ENCODE results near the gene PLK1.

Gene PLK1

DNA sequence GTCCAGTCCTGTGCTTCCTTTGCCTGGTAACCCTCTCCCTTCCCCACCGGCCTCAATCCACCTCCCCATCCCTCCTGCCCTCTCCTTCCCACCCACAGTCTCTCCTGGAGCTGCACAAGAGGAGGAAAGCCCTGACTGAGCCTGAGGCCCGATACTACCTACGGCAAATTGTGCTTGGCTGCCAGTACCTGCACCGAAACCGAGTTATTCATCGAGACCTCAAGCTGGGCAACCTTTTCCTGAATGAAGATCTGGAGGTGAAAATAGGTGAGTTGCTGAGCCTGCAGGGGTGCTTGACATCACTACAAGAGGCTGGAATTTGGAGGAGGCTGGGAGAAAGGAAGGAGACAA lies 1.3 kb downstream of the PLK1 start:
- no peak for DNase-seq (ENCODE audit: low spot score)

DNA sequence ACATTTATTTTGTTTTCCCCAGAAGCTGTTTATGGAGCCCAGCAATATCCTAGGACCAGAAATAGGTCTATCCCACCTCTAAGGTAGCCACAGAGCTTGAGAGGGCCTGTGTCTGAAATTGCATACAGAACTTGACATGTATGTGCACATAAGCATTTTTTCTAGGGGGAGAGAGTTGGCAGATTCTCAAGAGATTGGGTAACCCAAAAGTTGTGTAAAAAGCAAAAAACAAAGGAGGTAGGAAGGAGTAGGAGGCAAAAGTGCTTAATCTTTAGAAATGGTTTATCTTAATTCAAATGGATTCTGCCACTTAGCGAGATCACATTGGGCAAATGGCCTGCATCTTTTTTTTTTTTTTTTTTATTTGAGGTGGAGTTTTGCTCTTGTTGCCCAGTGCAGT lies 3.5 kb downstream of the PLK1 start:
- DNase-seq (ENCODE audit: low spot score): no peak

DNA sequence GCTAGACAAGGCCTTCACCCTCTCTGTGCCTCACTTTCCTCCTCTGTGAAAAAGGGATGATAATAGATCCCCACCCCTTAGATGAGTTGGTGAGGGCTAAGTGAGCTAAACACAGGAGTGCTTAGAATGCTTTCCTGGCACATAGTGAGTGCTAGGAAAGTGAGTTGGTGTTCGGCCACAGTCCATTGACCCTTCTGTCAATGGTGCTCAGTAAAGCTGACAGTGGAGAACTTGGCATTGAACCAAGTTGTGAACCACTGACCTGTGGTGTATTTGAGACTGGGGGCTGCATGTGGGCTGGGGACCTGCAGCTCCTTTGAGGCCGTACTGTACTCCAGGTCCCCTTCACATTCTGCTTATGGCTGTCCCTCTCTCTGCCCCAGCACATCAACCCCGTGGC lies 4.8 kb downstream of the PLK1 start:
- no peak for DNase-seq (ENCODE audit: low spot score)

DNA sequence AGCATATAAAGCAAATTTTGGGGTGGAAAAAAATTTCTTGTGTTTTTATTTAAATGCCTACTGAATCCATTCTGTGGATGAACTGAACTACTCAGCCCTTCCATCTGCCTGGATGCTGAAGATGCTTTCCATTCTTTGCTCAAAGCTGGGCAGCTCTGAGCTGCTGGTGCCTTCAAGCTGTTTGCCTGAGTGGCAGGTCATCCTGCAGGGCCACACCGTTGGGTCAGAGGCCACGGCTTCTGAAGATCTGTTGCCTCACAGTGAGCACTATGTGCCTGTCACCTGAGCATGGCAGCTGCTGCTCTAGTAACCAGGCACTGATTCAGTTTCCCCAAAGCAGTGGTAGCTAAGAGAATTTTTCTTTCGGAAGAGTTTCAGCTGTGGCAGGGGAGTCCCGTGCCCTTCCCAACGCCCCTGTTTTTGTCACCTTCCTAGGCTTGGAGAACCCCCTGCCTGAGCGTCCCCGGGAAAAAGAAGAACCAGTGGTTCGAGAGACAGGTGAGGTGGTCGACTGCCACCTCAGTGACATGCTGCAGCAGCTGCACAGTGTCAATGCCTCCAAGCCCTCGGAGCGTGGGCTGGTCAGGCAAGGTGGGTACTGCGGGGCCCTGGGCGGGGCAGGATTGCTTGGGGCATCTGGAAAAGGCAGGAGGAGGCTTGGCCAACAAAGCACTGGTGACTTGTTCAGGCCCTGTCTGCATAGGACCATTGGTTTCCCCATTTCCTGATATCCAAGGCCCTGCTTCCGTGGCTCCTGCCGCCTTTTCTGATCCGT lies 8.5 kb downstream of the PLK1 start:
- no peak for DNase-seq (ENCODE audit: low spot score)

DNA sequence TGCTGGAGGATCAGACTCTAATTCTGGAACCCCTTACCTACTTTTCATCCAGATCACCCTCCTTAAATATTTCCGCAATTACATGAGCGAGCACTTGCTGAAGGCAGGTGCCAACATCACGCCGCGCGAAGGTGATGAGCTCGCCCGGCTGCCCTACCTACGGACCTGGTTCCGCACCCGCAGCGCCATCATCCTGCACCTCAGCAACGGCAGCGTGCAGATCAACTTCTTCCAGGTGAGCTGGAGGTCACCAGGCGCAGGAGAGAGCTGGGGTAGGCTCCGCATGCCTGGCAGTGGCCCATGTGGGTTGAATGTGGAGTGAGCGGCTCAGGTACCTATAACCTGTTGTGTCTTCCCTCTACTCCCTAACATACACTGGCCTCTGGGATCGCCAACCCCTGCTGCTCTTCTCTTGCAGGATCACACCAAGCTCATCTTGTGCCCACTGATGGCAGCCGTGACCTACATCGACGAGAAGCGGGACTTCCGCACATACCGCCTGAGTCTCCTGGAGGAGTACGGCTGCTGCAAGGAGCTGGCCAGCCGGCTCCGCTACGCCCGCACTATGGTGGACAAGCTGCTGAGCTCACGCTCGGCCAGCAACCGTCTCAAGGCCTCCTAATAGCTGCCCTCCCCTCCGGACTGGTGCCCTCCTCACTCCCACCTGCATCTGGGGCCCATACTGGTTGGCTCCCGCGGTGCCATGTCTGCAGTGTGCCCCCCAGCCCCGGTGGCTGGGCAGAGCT lies 10.9 kb downstream of the PLK1 start:
- no peak for DNase-seq (ENCODE audit: low spot score)

DNA sequence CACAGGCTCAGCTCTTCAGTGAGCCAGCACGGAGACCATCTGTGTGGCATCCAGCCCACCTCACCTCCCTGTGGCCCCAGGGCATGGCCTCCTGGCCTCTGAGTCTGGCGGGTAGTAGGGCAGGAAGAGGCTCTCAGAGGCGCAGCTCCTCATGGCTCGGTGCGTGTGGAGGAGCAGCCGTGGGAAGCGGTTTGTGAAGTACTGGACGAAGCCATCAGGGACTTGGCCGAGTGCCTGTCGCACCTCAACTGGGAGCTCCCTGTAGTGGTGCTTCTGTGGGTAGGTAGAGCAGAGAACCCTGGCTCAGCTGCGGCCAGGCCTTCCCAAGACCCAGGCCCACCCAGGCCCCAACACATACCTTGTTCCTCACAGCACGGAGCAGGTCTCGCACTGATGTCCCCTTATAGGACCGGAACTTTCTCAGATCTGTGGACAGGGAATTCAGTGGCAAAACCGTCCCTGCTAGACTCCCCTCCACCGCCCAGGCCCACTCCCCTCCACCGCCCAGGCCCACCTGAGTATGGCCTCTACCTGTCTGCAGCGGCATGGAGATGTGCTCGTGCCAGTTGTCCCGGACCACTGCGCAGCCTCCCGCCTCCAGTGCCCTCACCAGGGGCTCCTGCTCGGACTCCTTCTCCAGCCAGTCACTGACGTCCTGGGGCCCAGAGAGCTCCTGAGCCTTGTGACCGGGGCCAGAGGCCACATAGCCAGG lies 12.2 kb downstream of the PLK1 start:
- no peak for DNase-seq (ENCODE audit: low spot score)

DNA sequence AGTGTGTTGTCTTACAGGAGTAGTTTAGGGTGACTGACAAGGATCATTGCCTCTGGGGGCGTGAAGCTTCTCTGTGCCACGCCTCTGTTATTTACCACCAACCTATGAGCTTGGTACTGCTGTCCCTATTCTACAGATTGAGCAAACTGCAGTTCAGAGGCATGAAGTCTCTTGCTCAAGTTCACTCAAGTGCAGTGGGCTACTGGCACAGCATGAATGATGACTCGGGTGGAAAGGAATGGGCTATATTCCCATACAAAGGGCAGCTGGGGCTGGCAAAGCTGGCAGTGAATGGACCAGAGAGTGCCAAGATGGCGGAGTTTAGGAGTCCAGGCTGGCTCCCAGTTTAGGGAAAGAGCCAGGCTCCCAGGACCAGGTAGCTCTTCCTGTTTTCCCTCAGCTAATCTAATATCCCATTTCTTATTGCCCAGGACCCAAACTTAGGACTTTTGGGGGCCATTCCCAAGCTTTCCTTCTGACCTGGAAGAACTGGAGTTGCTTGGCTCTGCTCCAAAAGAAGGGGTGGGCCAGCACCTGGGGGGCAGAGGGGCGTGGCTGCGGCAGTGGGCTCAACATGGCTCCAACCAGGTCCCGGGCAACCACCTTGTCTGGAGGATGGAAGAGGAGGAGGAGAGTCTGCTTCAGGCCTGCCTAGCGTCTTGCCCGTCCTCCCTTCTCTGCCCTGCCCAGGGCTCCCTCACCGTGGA lies 12.9 kb downstream of the PLK1 start:
- no peak for DNase-seq (ENCODE audit: low spot score)

DNA sequence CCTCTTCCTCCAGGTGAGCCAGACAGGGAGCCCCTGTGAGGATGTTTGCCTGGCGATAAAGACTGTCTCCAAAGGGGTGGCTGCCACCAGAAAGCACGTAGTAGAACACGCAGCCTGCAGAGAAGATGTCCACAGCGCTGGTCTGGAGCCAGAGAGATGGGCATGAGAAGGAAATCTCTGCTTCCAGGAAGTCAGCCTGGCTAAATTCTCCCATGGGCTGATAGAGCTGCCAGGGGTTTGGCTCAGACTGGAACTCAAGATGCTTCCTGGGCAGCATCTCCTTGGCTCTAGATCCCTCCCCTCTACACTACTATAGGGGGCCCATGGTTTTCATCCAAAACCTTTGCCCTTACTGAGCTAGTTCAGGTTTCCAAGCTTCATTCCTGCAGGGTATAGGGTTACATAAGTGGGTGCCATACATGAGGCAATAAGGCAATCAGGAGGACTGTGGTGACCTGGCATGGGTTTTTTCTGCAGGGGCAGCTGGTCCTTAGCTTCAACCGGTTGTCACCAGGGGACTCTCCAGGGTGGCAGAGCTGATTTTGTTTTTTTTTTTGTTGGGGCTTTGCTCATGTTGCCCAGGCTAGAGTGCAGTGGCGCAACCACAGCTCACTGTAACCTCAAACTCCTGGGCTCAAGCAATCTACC lies 13.6 kb downstream of the PLK1 start:
- no peak for DNase-seq (ENCODE audit: low spot score)

DNA sequence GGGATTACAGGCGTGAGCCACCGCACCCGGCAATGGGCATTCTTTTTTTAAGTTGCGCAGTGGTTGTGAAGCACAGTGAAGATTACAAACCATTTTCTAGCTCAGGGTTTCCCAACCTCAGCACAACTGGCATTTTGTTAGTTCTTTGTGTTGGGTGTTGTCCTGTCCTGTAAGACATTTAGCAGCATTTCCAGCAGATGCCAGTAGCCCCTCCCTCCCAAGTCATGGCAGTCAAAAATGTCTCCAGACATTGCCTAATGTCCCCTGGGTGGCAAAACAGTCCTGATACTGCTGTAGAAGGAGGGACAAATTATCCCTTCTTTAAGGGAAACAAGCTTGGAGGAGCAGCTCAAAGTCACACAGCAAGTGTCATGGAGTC lies 15.6 kb downstream of the PLK1 start:
- DNase-seq (ENCODE audit: low spot score): no peak

DNA sequence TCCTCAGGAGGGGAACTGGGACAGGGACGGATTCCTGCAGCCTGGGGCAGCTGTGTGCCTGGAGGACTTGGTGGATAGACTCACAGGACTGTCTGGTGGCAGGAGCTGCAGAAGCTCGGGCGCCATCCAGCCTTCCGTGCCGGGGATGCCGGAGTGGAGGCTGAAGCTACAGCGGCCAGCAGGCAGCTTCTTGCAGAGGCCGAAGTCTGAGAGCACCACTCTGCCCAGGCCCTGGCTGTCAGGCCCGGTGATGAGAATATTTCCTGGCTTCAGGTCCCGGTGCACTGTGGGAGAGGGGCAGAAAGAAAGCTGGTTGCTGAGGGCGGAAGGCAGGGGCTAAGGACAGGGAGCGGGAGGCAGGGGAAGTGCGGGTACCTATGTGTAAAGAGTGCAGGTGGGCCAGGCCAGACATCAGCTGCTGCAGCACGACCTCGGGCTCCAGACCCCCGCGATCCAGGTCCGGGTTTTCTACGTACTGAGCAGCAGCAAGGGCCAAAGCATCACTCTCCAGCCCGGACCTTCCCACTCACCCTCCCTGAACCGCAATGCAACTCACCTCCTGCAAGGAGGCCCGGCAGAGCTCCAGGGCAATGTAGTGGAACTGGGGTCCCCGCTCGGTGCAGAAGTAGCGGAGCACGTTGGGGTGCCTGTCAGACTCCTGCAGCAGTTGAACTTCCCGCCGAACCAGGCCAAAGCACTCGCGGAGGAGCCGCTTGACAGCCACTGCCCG lies 16.1 kb downstream of the PLK1 start:
- DNase-seq (ENCODE audit: low spot score): no peak

DNA sequence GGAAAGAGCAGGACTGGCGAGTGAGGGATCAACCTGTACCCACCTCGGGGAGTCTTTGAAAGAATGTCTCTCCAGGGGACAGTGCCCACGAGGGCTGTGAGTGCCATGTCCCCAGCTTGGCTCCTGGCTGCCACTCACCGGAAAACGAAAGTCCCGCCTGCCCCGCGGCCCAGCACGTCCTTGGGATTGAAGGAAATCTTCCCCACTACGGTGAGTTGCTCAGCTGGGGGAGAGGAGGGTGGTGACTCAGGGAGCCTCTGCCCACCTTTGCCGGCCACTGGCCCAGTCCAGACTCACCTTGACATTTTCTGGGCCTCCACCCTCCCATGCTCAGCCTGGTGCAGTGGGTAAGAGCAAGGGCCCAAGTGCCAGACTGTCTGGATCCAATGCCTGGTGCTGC lies 17.1 kb downstream of the PLK1 start:
- DNase-seq (ENCODE audit: low spot score): no peak

DNA sequence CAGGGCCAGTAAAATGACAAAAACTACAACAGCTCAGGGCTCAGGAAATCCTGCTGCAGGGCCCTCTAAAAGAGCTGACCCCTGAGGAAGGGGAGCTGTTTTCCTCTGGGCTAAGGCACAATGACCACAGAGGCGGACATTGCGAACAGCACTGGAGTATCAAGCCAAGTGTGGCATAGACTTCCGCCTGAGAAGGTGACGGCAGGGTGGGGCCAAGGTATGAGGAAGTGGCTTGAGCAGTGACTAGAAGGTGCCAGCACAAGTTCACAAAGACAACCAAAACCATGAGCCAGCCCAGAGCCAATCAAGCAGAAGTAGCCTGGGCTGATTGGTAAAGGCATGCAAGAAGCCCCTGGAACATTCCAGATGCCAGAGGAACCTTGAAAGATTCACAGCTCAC lies 20.4 kb downstream of the PLK1 start:
- DNase-seq (ENCODE audit: low spot score): no peak

DNA sequence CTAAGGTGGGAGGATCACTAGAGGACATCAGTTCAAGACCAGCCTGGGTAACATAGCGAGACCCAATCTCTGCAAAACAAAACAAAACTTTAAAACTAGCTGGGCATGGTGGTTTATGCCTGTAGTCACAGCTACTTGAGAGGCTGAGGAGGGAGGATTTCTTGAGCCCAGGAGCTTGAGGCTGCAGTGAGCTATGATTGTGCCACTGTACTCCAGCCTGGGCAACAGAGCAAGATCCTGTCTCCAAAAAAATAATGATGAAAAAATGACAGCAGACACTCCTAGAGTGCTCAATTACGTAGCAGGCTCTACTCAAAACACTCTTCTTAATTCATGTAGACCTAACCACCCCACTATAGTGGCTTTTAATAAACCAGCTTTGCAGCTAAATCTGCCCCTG lies 21.4 kb downstream of the PLK1 start:
- no peak for DNase-seq (ENCODE audit: low spot score)

DNA sequence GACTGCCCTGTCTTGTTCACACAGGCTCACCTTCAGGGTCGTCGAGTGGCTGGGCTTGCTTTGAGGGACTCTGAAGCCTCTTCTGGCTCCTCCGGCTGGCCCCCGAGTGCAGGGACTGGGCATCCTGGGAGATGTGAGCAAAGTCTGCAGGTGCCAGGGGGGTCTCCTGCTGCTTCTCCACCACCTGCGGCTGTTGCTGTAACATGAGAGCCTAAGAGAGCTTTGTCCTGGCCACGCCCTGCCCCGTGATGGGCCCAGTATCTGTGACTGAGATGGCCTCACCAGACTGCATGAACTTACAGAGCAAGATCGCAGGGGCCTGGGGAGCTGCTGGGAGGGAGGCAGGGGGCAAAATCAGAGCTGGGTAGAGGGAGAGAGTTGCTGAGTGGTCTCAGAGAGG lies 21.8 kb downstream of the PLK1 start:
- no peak for DNase-seq (ENCODE audit: low spot score)

DNA sequence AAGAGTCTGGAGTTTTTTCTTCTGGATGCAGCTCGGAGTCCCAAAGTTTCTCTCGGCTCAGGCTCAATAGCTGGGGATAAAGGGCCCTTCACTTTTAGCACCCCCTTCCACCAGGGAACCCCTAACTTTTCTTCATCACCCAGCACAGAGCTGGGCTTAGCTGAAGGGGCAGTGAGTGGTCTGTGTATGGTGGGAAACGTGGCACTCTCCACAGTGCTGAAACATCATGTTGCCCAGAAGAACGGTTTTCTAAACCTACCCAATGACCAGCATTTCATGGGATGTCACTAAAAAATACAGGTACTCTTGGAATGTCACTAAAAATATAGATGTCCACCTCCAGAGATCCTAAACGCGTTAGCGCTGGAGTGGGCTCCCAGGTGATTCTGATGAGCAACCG lies 22.4 kb downstream of the PLK1 start:
- DNase-seq (ENCODE audit: low spot score): no peak

DNA sequence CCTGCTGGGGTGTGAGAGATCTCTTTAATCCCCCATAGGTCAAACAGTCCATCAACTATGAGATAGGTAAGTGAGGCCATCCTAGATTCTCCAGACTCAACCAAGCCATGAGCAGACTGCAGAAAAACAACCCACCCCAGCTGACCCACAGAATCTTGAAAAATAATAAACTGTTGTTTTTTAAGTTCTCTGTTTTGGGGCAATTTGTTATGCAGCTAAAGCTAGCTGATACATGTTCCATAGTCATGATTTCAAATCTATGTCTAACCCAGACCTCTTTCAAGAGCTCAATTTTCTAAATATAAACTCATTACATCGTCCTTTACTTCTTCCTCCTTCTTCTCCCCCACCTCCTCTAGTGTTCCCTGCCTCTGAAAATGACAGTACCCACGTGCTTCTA lies 24.3 kb downstream of the PLK1 start:
- DNase-seq (ENCODE audit: low spot score): no peak

DNA sequence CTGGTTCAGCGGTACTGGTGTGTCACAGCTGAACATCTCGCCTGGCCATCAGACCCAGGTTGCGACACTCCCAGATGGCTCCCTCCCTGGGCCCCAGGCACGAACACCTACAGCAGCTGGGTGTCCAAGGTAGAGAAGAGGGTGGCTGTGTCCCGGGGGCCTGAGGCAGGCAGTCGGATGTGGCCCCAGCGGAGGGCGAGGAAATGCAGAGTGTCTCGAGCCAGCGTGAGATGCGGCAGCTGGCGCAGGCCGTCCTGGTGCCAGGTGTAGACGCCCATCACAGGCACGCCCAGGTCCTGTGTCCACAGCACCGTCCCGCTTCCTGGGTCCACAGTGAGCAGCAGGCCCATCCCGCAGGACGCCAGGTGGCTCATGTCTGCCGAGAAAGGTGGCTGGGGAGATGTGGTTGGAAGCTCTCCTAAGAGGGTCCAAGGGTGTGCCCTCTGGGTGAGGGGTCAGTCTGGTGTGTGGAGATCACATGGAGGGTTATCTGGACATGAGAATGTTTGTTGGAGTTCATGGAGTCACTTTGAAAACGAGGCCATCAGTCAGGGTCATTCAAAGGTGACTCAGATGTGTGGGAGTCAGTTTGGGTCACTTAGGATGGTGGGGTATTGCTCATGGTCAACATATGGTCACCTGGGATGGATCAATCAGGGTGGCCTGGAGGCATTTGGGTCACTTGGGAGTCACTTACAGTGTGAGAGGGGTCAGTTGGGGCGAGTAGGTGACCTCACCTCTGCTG lies 26.3 kb downstream of the PLK1 start:
- DNase-seq (ENCODE audit: low spot score): no peak

DNA sequence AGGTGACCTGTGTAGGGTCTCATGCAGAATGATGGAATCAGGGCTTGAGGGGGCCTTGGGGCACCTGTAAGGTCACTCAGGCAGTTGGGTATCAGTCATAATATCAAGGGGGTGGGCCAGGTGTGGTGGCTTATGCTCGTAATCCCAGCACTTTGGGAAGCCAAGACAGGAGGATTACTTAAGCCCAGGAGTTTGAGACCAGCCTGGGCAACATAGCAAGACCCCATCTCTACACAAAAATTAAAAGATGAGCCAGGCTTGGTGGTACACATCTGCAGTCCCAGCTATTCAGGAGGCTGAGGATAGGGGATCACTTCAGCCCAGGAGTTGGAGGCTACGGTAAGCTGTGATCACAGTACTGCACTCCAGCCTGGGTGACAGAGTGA lies 26.8 kb downstream of the PLK1 start:
- DNase-seq (ENCODE audit: low spot score): no peak

DNA sequence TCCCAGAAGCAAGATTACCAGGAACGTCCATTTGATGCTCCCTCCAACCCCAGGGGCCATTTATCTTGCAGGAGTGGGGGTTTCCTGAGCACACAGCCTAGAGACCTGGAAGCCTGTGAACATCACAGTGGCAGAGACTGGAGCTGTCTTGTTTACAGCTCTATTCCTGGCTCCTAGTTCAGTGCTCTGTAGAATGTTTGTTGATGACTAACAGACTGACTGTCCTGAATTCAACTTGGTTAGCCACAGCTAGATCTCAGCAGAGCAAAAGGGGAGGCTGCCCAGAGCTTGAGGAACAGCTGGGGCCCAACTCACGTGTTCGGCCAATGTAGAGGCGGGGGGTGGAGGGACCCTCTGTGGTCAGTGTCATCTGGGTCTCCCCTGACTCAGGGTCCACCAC lies 27.8 kb downstream of the PLK1 start:
- no peak for DNase-seq (ENCODE audit: low spot score)

DNA sequence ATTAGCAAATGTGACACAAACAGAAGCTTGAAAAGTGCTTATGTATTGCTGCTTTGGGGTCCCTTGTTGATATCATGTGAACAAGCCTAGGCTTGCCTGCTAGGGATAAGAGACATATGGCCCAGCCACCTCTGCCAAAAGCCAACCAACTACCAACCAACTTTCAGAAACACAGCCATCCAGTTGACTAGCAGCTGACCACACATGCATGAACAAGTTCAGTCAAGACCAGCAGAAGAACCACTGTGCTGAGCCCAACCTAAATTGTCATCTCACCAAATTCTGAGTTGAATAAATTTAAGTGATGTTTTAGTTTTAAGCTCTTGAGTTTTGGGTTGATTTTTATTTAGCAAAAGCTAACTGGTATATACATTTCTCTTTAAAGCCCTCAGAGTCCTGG lies 30.8 kb downstream of the PLK1 start:
- no peak for DNase-seq (ENCODE audit: low spot score)

DNA sequence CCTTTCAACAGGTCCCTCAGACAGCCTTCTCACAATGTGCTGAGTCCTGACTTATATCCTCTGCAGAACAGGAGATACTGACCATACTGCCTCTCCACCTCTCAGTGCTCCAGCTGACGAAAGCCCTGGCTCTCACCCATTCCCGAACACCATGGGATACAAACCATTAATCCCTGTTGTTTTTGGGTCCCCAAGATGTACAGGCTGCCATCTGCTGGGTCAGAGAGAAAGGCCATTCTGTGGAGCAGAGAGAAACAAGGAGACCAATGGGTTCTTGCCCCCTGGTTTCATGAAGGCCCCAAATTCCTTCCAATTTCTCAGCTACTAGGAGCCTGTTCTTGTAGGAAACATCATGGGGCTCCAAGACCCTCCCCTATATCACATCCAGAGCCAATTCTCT lies 31.3 kb downstream of the PLK1 start:
- no peak for DNase-seq (ENCODE audit: low spot score)
